ENCODE results near the gene WDR81. TPM values are rescaled to one million over a fixed set of nuclear protein-coding genes. Genes with fewer than 3 reads are reported as not detected.

Gene WDR81
- total and polyA plus RNA-seq, 10 of the 15 experiments (the other 5 are each of a cell fraction or from before 2014, with no cell fraction given), result 0.13 to 22.4 (median 7.3) TPM; not detected in 1

DNA sequence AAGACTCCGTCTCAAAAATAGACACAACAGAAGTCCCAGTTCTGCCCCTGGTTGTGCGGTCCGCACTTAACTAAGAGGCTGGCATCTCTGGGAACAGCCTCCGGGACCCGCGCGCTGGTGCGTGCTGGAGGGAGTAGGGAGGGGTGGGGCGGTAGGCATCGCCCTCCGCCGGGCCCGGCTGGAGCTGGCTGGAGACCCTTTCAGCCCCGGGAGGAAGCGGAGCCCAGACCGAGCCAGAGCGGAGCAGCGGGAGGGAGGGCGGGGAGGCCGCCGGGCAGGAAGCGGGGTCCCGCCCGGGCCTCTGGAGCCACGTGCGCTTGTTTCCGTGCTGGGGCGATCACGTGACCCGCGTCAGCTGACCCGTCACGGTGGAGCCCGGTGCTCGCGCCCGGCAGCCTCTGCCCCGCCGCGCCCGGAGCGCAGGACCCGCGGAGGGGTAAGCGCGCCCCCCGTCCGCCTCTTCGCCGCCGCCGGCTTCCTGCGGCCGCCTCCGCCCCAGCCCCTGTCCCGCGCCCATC lies at the start of gene WDR81 (continued):
- TF ChIP-seq TCF3 (IDR thresholded peaks at IDR 0.05; ENCODE audit: borderline replicate concordance, insufficient read depth, low read depth, low read length) (no peak), NR2F1 (conservative IDR thresholded peaks at IDR 0.05) (peak; percentile 76), TCF7 (IDR thresholded peaks at IDR 0.05; ENCODE audit: borderline replicate concordance) (no peak), SMC3 (IDR thresholded peaks at IDR 0.05; ENCODE audit: borderline replicate concordance, low read length) (no peak)
- TF ChIP-seq, protein P1, sequence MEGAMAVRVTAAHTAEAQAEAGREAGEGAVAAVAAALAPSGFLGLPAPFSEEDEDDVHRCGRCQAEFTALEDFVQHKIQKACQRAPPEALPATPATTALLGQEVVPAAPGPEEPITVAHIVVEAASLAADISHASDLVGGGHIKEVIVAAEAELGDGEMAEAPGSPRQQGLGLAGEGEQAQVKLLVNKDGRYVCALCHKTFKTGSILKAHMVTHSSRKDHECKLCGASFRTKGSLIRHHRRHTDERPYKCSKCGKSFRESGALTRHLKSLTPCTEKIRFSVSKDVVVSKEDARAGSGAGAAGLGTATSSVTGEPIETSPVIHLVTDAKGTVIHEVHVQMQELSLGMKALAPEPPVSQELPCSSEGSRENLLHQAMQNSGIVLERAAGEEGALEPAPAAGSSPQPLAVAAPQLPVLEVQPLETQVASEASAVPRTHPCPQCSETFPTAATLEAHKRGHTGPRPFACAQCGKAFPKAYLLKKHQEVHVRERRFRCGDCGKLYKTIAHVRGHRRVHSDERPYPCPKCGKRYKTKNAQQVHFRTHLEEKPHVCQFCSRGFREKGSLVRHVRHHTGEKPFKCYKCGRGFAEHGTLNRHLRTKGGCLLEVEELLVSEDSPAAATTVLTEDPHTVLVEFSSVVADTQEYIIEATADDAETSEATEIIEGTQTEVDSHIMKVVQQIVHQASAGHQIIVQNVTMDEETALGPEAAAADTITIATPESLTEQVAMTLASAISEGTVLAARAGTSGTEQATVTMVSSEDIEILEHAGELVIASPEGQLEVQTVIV (IDR thresholded peaks at IDR 0.05; ENCODE audit: borderline replicate concordance, partially characterized antibody), result no peak

DNA sequence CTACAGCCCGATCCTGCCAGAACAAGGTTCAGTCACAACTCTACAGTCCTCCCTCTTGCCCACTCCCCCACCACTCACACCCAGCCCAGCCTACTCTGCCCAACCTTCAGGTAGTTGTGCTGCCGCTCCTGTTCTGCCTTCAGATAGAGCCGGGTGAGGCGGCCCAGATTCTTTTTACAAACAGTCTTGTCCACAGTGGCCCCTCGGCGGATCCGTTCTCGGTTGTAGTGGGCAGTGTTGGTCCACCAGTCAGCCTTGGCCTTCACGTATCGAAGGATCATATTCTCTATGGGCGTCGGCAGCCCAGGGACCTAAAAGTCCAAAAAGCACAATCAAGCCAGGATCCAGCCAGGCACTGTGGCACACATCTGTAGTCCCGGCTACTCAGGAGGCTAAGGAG lies 48.1 kb upstream of the WDR81 start:
- Histone ChIP-seq H3K9me3 (replicated peaks; ENCODE audit: control insufficient read depth, insufficient read depth, low read length) (no peaks in the 10 kb centered on the region), H3K36me3 (ENCODE audit: control insufficient read depth in 2 of 2, insufficient read depth in 2 of 2, low read length in 1 of 2) (peaks cover 52 to 66% of the 10 kb centered on the region in 2 experiments), H3K4me2 (ENCODE audit: control insufficient read depth, insufficient read depth) (no peak overlapping the region), H3K27me3 (replicated peaks in 1 of 2; ENCODE audit: control insufficient read depth in 2 of 2, insufficient read depth in 2 of 2, low read length in 1 of 2) (no peaks in the 10 kb centered on the region), H3K27ac (ENCODE audit: control insufficient read depth, insufficient read depth) (no peak overlapping the region), H4K20me1 (ENCODE audit: control insufficient read depth, insufficient read depth) (no peaks in the 10 kb centered on the region), H2AFZ (ENCODE audit: control insufficient read depth, low read depth, low read length) (no peak overlapping the region), H3K4me3 (no peak overlapping the region), H3K9ac (ENCODE audit: control insufficient read depth, insufficient read depth, low read length) (no peak overlapping the region), H3K4me1 (ENCODE audit: control insufficient read depth, insufficient read depth, low read length) (no peaks in the 10 kb centered on the region), H3K79me2 (ENCODE audit: control insufficient read depth, insufficient read depth, low read length) (peaks cover 3% of the 10 kb centered on the region)
- FAIRE-seq (no peak), ATAC-seq (no peak), DNase-seq (ENCODE audit: low read depth, low spot score) (no peak)
- POLR2A ChIA-PET, result no interaction called here
- CTCF ChIA-PET, result no interaction called here
- no TSS peak for BruUV-seq (replicated peaks)
- in situ Hi-C loops (cut with MboI) (no loop called here), intact Hi-C loops (cut with micrococcal nuclease; ENCODE audit: unreplicated experiment) (no loop called here)
- SMC1A ChIA-PET (ENCODE audit: uncharacterized antibody, unreplicated experiment), result no interaction called here
- RAD21 ChIA-PET (ENCODE audit: unreplicated experiment), result no interaction called here
- 99% methylated on average over 13 of the region's 13 CpGs for WGBS (ENCODE audit: insufficient coverage, insufficient replicate concordance, low lambda C conversion rate, missing lambda C conversion rate)
- TF ChIP-seq SREBF1 (IDR thresholded peaks at IDR 0.05; ENCODE audit: low read length), result no peak
- TF ChIP-seq, protein P1 (IDR thresholded peaks at IDR 0.05; ENCODE audit: borderline replicate concordance, partially characterized antibody), result no peak
- TF ChIP-seq, protein P2, sequence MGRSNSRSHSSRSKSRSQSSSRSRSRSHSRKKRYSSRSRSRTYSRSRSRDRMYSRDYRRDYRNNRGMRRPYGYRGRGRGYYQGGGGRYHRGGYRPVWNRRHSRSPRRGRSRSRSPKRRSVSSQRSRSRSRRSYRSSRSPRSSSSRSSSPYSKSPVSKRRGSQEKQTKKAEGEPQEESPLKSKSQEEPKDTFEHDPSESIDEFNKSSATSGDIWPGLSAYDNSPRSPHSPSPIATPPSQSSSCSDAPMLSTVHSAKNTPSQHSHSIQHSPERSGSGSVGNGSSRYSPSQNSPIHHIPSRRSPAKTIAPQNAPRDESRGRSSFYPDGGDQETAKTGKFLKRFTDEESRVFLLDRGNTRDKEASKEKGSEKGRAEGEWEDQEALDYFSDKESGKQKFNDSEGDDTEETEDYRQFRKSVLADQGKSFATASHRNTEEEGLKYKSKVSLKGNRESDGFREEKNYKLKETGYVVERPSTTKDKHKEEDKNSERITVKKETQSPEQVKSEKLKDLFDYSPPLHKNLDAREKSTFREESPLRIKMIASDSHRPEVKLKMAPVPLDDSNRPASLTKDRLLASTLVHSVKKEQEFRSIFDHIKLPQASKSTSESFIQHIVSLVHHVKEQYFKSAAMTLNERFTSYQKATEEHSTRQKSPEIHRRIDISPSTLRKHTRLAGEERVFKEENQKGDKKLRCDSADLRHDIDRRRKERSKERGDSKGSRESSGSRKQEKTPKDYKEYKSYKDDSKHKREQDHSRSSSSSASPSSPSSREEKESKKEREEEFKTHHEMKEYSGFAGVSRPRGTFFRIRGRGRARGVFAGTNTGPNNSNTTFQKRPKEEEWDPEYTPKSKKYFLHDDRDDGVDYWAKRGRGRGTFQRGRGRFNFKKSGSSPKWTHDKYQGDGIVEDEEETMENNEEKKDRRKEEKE (IDR thresholded peaks at IDR 0.05), result no peak
- TF ChIP-seq NR2C2 (IDR thresholded peaks at IDR 0.05; ENCODE audit: borderline replicate concordance, control insufficient read depth, insufficient read length, low read depth), result no peak
- TF ChIP-seq, protein P3, sequence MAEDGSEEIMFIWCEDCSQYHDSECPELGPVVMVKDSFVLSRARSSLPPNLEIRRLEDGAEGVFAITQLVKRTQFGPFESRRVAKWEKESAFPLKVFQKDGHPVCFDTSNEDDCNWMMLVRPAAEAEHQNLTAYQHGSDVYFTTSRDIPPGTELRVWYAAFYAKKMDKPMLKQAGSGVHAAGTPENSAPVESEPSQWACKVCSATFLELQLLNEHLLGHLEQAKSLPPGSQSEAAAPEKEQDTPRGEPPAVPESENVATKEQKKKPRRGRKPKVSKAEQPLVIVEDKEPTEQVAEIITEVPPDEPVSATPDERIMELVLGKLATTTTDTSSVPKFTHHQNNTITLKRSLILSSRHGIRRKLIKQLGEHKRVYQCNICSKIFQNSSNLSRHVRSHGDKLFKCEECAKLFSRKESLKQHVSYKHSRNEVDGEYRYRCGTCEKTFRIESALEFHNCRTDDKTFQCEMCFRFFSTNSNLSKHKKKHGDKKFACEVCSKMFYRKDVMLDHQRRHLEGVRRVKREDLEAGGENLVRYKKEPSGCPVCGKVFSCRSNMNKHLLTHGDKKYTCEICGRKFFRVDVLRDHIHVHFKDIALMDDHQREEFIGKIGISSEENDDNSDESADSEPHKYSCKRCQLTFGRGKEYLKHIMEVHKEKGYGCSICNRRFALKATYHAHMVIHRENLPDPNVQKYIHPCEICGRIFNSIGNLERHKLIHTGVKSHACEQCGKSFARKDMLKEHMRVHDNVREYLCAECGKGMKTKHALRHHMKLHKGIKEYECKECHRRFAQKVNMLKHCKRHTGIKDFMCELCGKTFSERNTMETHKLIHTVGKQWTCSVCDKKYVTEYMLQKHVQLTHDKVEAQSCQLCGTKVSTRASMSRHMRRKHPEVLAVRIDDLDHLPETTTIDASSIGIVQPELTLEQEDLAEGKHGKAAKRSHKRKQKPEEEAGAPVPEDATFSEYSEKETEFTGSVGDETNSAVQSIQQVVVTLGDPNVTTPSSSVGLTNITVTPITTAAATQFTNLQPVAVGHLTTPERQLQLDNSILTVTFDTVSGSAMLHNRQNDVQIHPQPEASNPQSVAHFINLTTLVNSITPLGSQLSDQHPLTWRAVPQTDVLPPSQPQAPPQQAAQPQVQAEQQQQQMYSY (CRISPR knock-in tag; IDR thresholded peaks at IDR 0.05), result no peak

All from GM12878 (cell line).